Thyroid gland (tissue), 4 donors: ENCODE measurements around the gene COL18A1. TPM values are rescaled to one million over a fixed set of nuclear protein-coding genes. Genes with fewer than 3 reads are reported as not detected.
A peak's percentile ranks its signal among the peaks of the same experiment; 100 is the strongest.

ENCODE experiments used
- DNase-seq, 2 donors: peaks; one replicate each; pipeline ENCODE4 v3.0.0-alpha.2; 2019
- H3K27ac ChIP-seq, 3 donors: fragments of 200-600 bp; sonication (generic); 1 replicate in 2 of 3; 2 replicates in 1 of 3; pipeline ENCODE4 v1.5.1; 2016 to 2019; ENCODE audit warnings: mild to moderate bottlenecking in 1 of 3, moderate library complexity in 1 of 3
- H3K27me3 ChIP-seq: fragments of 200-600 bp; sonication (generic); one replicate; pipeline ENCODE4 v1.5.1; 2019
- H3K36me3 ChIP-seq, 2 donors: fragments of 200-600 bp; sonication (generic); one replicate each; pipeline ENCODE4 v1.5.1; 2016 to 2019
- H3K4me1 ChIP-seq, 2 donors: fragments of 200-600 bp; sonication (generic); one replicate each; pipeline ENCODE4 v1.5.1; 2017 to 2019
- H3K4me3 ChIP-seq, 3 donors: fragments of 200-600 bp; sonication (generic); replicated peaks in 1 of 3; 1 replicate in 2 of 3; 2 replicates in 1 of 3; pipeline ENCODE4 v1.5.1; 2016; ENCODE audit warnings: mild to moderate bottlenecking in 1 of 3
- H3K9me3 ChIP-seq: fragments of 200-600 bp; sonication (generic); one replicate; pipeline ENCODE4 v1.5.1; 2017
- CTCF ChIP-seq, 6 experiments: fragments of 200-600 bp in 3 of 6; fragments of 450-650 bp in 3 of 6; sonication (generic) in 3 of 6; IDR thresholded peaks; one replicate each; pipeline ENCODE4 v1.5.1; 2016 to 2019; ENCODE audit warnings: antibody characterized with exemption in 6 of 6, mild to moderate bottlenecking in 2 of 6, inconsistent platforms in 1 of 6, moderate library complexity in 1 of 6
- POLR2A ChIP-seq, 2 donors: fragments of 450-650 bp; IDR thresholded peaks; one replicate each; pipeline ENCODE4 v1.6.1; 2017; ENCODE audit warnings: antibody characterized with exemption in 2 of 2, mild to moderate bottlenecking in 2 of 2, moderate library complexity in 1 of 2
- WGBS, 2 donors: methylation state at CpG; one replicate each; pipeline ENCODE4 v1.1.5; 2017; 5-methylcytosine and 5-hydroxymethylcytosine counted together
- intact Hi-C: fragments of 100-400 bp; cut with DNase I; formaldehyde crosslinking; loops from one replicate; pipeline ENCODE4 v1.15.1; 2023
- total RNA-seq, 4 donors: library from RNA; depleted of rRNA; stranded (reverse); fragments of >200 nt; gene quantifications; one replicate each; pipeline ENCODE4 v1.2.3, GENCODE V29; 2016

COL18A1 gene
- total RNA-seq, 4 donors from 2014 or later = 105 to 264 (median 238) TPM

GRCh38 chr21:45364468-45365185 is 40.3 kb upstream of the COL18A1 start:
- no peaks in the 10 kb centered on the region for H3K27me3 ChIP-seq
- no peaks in the 10 kb centered on the region for H3K36me3 ChIP-seq
- no peak overlapping the region for H3K4me3 ChIP-seq
- DNase-seq = peak in 1 of 2 donors; percentile 27
- no peak for TF ChIP-seq POLR2A (IDR thresholded peaks at IDR 0.05)
- H3K9me3 ChIP-seq = no peaks in the 10 kb centered on the region
- peaks cover 0 to 45% of the 10 kb centered on the region in 2 donors for H3K4me1 ChIP-seq
- 44 to 64% methylated on average over 15 to 29 of the region's 29 CpGs for WGBS, 2 donors
- peak overlapping the region; percentile 82 to 97 (median 93) for H3K27ac ChIP-seq
- intact Hi-C loops = no loop called here

- 91 to 96% methylated on average over 4 to 18 of the region's 25 CpGs for WGBS, 2 donors
- Histone ChIP-seq H3K36me3 (no peaks in the 10 kb centered on the region), H3K4me3 (no peak overlapping the region), H3K27me3 (no peaks in the 10 kb centered on the region), H3K27ac (peak overlapping the region; percentile 82 to 97 (median 93)), H3K4me1 (peaks cover 0 to 45% of the 10 kb centered on the region in 2 donors), H3K9me3 (no peaks in the 10 kb centered on the region)
- no peak for DNase-seq
- intact Hi-C loops = no loop called here
- TF ChIP-seq CTCF (IDR thresholded peaks at IDR 0.05) = no peak
Observed at GRCh38 chr21:45365186-45365607, 39.8 kb upstream of the COL18A1 start.

- TF ChIP-seq POLR2A (IDR thresholded peaks at IDR 0.05) = no peak
- no peak for TF ChIP-seq CTCF (IDR thresholded peaks at IDR 0.05)
- no peaks in the 10 kb centered on the region for H3K36me3 ChIP-seq
- peaks cover 0 to 45% of the 10 kb centered on the region in 2 donors for H3K4me1 ChIP-seq
- H3K9me3 ChIP-seq = no peaks in the 10 kb centered on the region
- no peak overlapping the region for H3K4me3 ChIP-seq
- 88 to 93% methylated on average over 19 to 25 of the region's 26 CpGs for WGBS, 2 donors
- no peak for DNase-seq
- peak overlapping the region; percentile 82 to 97 (median 93) for H3K27ac ChIP-seq
- intact Hi-C loops = no loop called here
- no peaks in the 10 kb centered on the region for H3K27me3 ChIP-seq
Observed at GRCh38 chr21:45365608-45366241, 39.2 kb upstream of the COL18A1 start.

GRCh38 chr21:45366476-45366875 is 38.5 kb upstream of the COL18A1 start:
- TF ChIP-seq CTCF (IDR thresholded peaks at IDR 0.05) = no peak
- no peak for TF ChIP-seq POLR2A (IDR thresholded peaks at IDR 0.05)
- H3K9me3 ChIP-seq = no peaks in the 10 kb centered on the region
- peak overlapping the region in 2 of 3 donors; percentile 46 to 56 for H3K27ac ChIP-seq
- H3K36me3 ChIP-seq = no peaks in the 10 kb centered on the region
- no peaks in the 10 kb centered on the region for H3K27me3 ChIP-seq
- WGBS, 2 donors = 86 to 90% methylated on average over 15 to 17 of the region's 17 CpGs
- DNase-seq = no peak
- intact Hi-C loops = no loop called here
- H3K4me1 ChIP-seq = peaks cover 0 to 44% of the 10 kb centered on the region in 2 donors
- no peak overlapping the region for H3K4me3 ChIP-seq

GRCh38 chr21:45366931-45367401 is 38.0 kb upstream of the COL18A1 start:
- 88 to 89% methylated on average over 8 to 11 of the region's 14 CpGs for WGBS, 2 donors
- Histone ChIP-seq H3K4me1 (peaks cover 0 to 39% of the 10 kb centered on the region in 2 donors), H3K27ac (peak overlapping the region in 2 of 3 donors; percentile 46 to 56), H3K4me3 (no peak overlapping the region), H3K27me3 (no peaks in the 10 kb centered on the region), H3K36me3 (no peaks in the 10 kb centered on the region), H3K9me3 (no peaks in the 10 kb centered on the region)
- intact Hi-C loops = no loop called here
- peak in 1 of 2 donors; percentile 33 for DNase-seq
- TF ChIP-seq CTCF (IDR thresholded peaks at IDR 0.05) (no peak), POLR2A (IDR thresholded peaks at IDR 0.05) (no peak)
